Activated T-helper 1 cell treated with Interleukin-2 at 50 U/mL for 16 hours (primary cell): ENCODE data around the gene PUS3.

Experiments
- DNase-seq: peaks from one replicate; pipeline ENCODE4 v3.0.0-alpha.2; 2020; ENCODE audit warnings: low read depth

The PUS3 gene

DNA sequence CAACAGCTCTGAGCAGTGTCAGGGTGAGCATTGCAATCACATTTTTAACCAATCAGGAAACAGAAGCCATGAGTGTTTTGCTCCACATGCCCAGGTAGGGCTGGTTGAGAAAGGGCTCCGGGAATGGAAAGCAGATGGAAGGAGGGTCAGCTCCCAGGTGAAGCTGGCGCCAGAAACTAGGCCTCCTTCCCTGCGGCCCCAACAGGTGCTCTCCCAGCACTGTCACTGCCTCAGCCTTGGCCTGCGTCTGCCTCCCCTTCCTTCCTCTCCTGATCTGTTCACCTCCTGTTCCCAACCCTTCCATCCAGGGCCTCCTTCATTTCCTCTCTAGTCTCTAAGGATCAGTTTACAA lies 38.2 kb upstream of the PUS3 start:
- no peak for DNase-seq

DNA sequence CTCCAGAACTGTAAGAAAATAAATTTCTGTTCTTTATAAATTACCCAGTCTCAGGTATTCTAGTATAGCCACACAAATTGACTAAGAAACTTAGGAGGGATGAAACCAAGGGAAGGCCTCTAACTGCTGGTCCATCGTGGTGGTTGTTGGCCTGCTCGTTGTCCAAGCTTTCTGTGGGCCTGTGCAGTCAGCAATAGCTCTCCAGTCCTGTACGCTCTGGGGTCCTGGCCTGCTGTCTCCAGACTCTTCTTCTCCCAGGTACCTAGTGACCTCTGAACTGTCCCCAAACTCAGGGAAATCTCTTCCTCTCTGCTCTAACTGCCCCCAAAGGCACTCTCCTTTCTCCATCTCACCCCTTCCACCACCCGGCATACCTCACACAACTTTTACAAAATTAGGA lies 37.1 kb upstream of the PUS3 start:
- no peak for DNase-seq

DNA sequence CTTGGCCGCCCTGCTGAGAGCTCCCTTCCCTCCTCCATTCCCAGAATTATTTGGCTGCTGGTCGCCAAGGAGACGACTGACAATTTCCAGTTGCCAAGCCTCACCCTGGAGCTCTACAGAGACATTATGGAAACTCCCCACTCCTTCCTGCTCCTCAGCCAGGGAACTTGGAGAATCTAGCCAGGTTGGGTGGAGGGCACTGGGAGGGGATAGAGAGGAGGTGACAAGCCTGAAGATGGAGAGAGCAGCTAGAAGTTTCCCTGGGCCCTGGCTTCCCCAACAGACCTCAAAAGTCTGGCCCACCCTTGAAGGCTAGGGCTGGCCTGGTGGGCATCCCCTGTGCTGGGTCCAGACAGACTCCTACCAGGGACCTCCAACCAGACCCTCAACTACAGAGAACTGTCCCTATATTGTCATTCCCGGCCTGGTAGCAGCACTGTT lies 36.1 kb upstream of the PUS3 start:
- DNase-seq = no peak

DNA sequence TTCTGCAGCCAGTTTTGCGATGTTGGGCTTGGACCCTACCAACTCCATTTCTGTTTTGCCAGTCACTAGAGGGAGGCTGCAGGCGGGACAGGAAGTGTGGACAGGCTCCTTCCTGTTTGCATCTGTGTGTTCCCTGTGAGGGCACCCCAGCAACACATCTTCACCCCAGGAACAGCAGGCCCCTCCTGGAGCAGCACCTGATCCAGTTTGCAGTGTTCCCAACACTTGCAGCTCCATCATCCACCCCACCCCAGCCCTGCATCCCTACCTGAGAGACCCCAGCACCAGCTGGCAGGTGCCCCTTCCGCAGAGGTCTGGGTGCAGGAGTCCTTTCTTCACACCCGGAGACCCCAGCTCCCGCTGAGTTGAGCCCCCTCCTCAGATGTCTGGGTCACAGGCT lies 35.4 kb upstream of the PUS3 start:
- no peak for DNase-seq

DNA sequence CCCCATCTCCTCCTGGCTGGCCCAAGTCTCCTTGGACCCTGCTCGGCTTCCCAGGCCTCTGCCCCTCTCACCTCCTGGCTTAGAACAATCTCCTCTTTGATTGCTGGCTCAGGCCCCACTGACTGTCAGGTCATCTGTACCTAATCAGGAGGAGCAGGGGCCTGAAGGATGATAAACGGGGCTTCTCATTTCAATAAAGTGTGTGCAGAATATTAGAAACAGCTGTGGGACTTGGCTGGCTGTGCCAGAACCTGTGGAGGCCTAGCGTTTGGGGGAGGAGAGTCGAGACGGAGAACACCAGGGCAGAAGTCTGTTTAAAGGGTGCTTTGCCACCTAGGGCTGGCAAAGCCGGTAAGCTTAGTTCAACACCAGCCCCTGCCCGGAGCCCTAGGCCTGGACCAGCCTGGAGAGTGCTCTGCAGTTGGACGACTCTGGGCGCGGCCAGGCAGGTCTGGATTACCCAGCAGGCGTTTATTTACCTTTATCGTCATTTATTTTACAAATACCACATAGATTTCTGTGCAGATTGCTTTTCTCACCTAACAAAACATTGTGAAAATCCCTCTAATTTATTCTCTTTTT lies 32.7 kb upstream of the PUS3 start:
- no peak for DNase-seq

DNA sequence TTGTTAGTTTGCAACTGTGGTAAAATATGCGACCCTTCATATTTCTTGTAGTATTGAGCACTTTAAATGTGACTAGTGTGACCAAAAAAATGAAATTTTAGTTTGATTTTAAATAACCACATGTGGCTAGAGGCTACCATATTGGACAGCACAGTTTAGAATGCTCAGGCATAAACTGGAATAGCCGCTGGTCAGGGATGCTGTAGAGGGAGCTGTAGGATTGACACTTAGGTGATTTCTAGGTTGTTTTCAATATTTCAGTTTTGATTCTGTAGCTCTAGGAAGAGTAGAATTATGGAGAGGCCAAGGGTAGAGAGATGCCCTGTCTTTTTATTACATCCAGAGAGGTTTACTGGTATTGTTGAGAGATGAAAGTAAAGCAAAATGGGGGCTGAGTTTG lies 32.0 kb upstream of the PUS3 start:
- no peak for DNase-seq

DNA sequence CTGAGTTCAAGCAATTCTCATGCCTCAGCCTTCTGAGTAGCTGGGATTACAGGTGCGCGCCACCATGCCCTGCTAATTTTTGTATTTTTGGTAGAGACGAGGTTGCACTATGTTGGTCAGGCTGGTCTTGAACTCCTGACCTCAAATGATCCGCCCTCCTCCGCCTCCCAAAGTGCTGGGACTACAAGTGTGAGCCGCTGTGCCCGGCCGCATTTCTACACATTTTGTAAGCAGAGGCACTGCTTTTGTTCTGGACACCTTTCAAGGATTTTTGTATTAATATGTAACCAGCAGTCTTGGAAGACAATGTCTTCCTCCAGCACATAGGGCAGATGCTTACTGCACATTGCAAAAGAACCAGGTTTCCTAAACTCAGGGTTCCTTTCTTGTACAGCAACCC lies 31.5 kb upstream of the PUS3 start:
- no peak for DNase-seq

DNA sequence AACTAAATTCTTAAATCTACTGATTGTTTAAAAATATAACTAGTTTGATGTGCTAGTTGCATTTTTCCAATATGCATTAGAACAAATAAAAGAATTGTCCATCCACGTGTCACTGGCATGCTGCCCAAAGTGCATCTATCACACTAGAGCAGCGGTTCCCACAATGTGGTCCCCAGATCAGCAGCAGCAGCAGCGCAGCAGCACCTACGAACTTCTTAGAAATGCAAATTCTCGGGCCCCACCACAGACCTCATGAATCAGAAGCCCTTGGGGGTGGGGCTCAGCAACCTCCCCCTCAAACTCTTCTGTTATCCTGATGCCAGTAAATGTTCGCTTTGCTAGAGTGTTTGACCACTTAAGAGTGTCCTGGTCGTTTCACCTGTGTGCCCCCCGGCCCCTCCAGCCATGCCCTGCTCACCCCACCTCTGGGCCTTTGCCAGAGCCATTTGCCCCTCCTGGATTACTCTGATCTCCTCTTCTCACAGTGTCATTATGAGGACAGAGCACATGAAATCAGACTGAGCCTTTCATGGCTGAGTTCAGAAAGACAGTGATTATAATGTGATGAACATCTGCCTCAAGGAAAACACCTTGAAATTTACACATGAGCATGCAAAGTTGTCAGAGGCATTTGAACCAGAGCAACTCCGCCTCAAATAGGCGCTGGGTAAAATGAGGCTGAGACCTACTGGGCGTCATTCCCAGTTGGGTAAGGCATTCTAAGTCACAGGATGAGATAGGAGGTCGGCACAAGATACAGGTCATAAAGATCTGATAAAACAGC lies 30.2 kb upstream of the PUS3 start:
- DNase-seq = no peak

DNA sequence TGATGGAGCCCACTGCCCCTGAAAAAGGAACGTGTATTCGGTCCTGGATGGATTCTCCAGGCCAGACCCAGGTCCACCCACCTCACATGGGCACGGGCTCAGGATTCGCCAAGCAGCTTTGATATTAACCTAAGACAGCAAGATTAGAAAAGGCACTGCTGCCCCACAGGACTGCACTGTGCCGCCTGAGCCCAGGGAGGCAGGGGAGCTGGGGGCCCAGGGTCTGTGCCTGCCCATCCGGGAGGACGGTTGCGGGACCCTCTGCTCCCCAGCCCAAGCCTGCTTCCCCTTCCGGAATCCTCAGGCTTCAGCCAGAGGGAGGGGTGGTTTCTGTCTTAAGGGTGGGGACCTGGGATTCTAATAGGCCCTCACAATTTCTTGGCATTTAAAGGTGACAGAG lies 29.3 kb upstream of the PUS3 start:
- no peak for DNase-seq

DNA sequence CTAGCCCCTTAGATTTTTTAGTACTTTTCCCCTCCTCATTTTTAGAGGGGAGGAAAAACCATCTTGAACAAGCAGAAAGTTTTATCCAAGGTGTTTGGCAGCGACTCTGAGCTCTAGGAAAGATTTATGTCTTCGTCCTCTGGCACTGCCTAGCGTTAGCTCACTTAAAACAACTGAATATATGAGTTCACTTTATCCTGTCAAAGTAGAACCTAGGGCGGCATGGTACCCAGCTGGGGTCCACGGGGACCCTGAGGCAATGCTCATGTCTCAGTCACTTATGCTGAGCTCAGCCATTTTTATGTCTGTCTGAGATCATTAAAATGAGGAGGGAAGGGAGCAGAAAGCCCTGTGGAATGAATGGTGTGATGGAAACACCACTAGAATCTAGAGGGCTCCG lies 28.7 kb upstream of the PUS3 start:
- no peak for DNase-seq

DNA sequence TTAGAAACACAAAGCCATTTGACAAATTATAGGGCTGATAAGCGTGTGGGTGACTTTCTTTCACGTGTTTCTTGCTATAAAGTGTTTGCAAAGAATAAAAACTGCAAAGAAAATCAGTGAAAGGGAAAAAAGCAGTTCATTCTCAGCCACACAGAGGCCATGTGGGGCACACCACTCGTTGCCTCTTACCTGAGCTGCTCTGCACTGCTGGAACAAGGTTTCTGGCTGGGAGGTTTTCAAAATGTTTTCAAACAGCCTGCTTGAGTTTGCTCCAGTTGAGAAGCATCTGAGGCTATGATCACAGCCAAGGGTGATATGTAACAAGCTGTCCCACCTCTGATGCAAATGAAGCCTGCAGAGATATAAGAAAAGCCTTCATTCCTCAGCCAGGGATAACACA lies 28.1 kb upstream of the PUS3 start:
- DNase-seq = no peak

DNA sequence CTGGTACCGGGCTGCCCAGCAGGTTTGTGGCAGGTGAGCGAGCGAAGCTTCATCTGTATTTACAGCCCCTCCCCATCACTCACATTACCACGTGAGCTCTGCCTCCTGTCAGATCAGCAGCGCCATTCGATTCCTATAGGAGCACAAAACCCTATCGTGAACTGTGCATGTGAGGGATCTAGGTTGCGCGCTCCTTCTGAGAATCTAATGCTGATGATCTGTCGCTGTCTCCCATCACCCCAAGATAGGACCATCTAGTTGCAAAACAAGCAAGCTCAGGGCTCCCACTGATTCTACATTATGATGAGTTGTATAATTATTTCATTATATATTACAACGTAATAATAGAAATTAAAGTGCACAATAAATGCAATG lies 27.1 kb upstream of the PUS3 start:
- no peak for DNase-seq

DNA sequence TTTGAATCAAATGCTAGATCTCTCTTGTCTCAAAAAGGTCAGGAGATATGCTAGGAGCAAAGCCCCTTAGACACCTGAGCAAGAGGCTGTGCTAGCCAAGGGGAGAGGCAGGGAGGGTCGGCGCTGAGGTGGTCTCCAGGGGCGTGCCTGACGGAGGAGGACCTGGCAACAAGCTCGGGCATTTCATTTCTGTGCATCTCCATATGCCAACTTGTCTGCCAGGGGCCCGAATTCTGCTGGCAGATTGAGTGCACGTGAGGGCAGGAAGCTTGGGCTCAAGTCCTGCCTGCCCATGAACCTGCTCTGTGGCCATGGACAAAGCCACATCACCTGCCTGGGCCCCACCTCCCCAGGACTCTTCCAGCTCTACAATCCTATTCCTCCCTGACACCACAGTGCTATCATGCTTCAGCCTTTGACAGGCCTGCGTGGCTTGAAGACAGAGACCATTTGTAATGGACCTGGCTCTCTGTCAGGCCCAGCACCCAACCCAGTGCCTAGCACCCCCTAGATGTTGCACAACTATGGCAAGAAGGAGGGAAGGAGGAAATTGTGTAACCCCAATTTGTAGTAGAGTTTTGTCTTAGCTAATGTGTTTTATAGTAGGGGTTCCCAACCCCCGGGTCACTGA lies 26.6 kb upstream of the PUS3 start:
- DNase-seq = no peak

DNA sequence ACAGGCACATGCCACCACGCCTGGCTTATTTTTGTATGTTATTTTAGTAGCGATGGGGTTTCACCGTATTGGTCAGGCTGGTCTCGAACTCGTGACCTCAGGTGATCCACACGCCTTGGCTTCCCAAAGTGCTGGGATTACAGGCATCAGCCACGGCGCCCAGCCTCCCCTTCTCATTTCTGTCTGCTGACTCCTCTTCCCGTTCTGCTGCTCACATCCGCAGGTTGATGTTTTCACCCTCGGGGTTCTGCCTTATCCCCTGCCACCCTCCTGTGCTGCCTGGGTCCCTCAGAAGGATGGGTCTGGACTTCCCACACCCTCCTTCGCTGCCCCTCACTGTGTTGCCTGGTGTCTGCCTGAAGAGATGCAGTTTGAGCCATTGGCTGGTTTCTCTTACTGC lies 23.7 kb upstream of the PUS3 start:
- DNase-seq = no peak

DNA sequence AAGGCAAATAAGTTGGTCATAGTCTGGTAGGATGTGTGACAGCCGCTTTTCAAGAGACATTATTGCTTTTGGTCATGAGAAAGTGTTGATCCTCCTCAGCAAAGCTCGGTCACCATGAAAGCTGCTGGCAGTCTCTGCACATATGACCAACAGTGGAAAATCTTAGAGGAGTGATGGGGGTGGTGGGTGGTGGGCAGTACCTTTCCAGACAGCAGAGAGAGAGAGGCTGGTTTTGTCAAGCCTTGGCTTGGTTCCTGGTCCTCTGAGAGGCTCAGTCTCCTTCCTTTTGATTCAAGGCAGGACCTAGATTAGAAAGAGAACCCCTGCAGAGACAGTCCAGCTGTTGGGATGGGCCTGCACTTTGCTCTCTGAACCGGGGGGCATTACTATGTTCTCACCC lies 22.8 kb upstream of the PUS3 start:
- no peak for DNase-seq

DNA sequence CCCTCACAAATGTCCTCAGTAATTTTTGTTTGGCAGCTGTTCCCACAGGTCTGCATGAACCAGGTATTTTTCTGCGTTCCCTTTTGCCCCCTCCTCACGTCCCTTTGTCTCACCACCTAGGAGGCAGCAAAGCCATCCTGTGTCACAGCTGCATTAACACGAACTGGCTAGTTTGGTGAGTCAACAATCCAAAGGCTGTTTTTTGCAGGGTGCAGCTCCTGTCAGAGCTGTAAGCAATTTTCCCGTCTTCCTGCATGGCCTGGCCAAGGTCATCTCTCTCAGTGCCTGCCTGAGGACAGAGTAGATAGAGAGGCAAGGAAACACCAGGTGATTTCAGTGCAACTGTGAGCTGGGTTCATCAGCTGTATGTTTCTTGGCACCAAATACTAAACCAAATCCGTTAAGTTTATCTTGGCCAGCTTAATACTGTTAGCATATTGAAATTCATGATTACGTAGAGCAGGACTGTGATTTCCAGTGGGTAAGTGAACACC lies 22.3 kb upstream of the PUS3 start:
- DNase-seq = no peak

DNA sequence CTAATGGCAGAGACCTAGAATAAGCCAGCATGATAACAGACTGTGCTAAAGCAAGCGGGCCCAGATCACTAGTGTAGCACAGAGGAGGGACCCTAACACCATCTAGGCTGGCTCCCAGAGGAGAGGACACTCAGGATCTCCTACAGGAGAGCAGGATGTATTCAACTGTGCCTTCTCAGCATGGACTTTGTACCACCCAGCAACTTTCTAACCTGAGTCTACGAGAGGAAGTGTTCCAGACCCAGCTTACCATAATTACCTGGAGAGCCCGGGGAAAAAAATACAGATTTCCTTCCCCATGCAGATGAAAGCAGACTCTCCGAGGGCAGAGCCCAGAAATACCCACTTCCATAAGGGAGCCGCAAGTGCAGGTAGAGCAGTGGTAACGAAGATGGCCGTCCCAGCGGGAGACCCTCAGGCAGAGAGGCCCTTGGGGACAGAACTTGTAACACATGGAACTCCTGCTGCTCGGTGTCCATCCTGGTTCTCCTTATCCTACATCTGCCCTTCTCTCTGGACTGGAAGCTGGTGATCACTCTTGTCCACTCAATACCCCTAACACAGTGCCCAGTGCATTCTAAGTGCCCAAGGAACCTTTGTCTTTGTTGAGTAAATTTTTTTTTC lies 21.5 kb upstream of the PUS3 start:
- no peak for DNase-seq

DNA sequence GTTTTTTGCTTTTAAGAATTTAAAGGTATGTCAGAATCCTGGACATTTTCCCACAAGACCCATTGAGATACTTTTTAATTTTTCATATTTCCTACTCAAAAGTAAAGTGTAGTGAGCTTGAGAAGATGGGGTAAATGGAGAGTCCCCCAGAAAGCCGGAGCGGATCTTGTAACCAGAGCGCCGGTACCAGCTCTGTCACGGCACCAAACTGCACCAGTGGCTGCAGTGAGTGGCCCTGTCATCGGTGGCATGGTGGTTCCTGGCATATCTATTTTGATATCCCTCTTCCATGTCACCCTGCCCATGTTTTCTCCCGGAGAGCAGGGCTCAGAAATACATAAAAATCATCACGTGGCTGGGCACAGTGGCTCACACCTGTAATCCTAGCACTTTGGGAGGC lies 20.6 kb upstream of the PUS3 start:
- no peak for DNase-seq

DNA sequence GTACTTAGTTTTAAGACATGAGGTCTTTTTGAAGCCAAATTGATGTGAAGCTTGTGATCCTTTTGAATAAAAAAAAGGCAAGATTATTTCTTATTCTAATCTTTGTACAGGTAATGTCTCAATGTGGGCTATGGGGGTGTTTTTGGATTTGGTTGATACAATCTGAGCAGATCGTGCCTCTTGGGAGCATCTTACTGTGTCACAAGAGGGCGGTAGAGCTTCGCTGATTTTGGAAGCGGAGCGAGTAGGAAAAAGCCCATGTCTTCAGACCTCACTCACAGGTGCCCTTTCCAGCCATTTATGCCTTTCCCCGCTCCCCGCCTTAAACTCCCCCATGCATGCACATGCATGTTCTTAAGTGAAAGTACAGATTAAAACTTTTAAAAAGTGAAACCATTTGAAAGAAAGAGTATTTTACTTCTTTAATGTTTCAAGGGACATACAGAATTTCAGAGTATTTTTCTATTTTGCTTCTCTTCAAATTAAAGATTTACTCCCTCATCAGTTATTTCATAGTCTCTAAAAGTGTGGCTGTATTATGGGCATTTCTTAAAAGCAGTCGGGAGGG lies 20.1 kb upstream of the PUS3 start:
- DNase-seq = no peak

DNA sequence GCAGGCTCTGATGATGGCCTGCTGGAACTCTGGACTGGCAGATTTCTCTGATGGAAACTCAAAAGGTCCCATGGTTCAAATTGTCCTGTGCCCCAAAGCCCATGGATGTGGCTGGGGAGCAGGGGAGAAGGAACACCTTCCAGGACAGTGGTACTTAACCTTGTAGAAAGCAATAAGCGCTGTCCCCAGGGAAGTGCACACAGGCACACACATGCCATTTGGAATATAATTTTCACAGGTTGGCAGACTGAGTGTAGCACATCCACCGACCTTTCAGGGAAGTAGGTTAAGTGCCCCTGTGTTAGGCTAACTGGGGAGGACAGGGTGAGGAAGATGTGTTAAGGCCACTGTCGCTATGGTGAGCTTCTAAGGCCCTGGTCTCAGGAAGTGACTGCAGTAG lies 19.1 kb upstream of the PUS3 start:
- DNase-seq = no peak

DNA sequence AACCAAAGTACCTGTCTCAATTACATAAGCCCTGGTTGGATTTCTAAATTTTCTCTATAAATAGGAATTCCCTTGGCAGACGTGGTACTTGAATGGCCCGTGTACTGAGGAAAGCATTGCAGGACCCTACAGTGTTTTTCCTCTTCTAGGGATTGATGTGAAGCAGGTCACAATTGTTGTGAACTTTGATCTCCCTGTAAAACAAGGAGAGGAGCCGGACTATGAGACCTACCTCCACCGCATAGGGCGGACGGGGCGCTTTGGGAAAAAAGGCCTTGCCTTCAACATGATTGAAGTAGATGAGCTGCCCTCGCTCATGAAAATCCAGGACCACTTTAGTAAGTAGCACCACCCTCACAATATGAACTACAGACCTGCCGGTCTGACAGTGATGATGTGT lies 18.0 kb upstream of the PUS3 start:
- DNase-seq = no peak

DNA sequence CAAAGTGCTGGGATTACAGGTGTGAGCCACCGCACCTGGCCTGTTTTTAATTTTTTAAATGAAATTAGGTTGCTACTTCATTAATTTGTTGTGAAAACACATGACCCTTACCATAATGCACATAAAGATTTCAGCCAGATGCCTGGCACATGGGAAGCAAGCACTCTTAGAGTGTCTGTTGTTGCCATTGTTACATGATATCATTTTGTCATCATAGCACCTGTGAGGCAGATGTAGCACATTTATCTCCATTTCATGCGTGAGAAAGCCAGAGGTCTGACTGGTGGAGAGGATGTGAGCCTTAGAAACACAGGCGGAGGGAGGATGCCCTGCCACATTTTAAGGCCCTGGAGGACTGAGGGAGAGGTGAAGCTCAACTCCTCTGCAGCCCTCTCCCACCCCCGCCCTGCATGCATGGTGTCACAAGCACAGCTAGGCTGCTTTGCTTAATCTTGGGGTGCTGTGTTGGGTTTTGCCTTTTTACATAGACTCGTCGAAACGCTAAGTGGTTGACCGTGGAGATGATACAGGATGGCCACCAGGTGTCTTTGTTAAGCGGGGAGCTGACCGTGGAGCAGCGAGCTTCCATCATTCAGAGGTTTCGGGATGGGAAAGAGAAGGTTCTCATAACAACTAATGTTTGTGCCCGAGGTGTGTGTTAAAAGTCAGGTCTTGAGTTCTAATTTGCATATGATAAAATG lies 15.3 kb upstream of the PUS3 start:
- no peak for DNase-seq
